Mucosa of descending colon (tissue), 3 donors: ENCODE measurements around the gene LYRM4. TPM values are rescaled to one million over a fixed set of nuclear protein-coding genes. Genes with fewer than 3 reads are reported as not detected.

Experiments
- ATAC-seq: fragments of 200-7000 bp; cut with Tn5 transposase; one replicate; pipeline ENCODE4 v1.9.1; 2020; ENCODE audit warnings: mild to moderate bottlenecking, moderate library complexity
- DNase-seq, 3 donors: peaks; one replicate each; pipeline ENCODE4 v3.0.0-alpha.2; 2020
- H3K36me3 ChIP-seq: fragments of 200-600 bp; one replicate; pipeline ENCODE4 v1.8.0; 2021; ENCODE audit warnings: low read depth, mild to moderate bottlenecking
- H3K4me1 ChIP-seq: fragments of 200-600 bp; one replicate; pipeline ENCODE4 v1.8.0; 2021; ENCODE audit warnings: low read depth, mild to moderate bottlenecking
- H3K4me3 ChIP-seq: fragments of 200-600 bp; one replicate; pipeline ENCODE4 v1.8.0; 2021; ENCODE audit warnings: mild to moderate bottlenecking
- H3K9me3 ChIP-seq: fragments of 200-600 bp; one replicate; pipeline ENCODE4 v1.8.0; 2021; ENCODE audit warnings: mild to moderate bottlenecking
- CTCF ChIP-seq: fragments of 200-600 bp; IDR thresholded peaks from one replicate; pipeline ENCODE4 v1.8.0; 2022; ENCODE audit warnings: antibody characterized with exemption, mild to moderate bottlenecking
- intact Hi-C, 2 donors: fragments of 100-400 bp; cut with DNase I in 1 of 2; cut with micrococcal nuclease in 1 of 2; formaldehyde crosslinking; loops; one replicate each; pipeline versions ENCODE4 v1.11.0 to v1.11.1; 2022; cut with DNase I, micrococcal nuclease
- total RNA-seq, 3 donors: library from RNA; stranded (reverse); fragmentation: NEBNext Ultra II Directional in 2 of 3; extraction: Animal tissue kit (Norgen Biotek cat#: 25700) in 2 of 3; gene quantifications; one replicate each; pipeline versions ENCODE4 v1.2.1 to v1.2.4, GENCODE V29; 2021 to 2023
- donor health status: DM: no; HTN: no; CAD: no; lungs with moderate emphysema.
- donor health status: DM: no; HTN: no; CAD: no.
- donor health status: DM: no; HTN: yes; CAD: no.

LYRM4 gene
- total RNA-seq, 3 donors from 2014 or later = 13.6 to 19.8 (median 13.9) TPM

- DNase-seq (no peak), ATAC-seq (peak; percentile 19)
- TF ChIP-seq CTCF = no peak
- H3K4me1 ChIP-seq = no peaks in the 10 kb centered on the region
- H3K36me3 ChIP-seq = no peaks in the 10 kb centered on the region
- intact Hi-C loops = no loop called here
- H3K9me3 ChIP-seq = no peaks in the 10 kb centered on the region
- H3K4me3 ChIP-seq = no peak overlapping the region
These were observed 45.6 kb downstream of the LYRM4 start for GRCh38 chr6:5215159-5215558.

GRCh38 chr6:5214570-5215052 lies 46.1 kb downstream of the LYRM4 start:
- no peaks in the 10 kb centered on the region for H3K4me1 ChIP-seq
- no peak for TF ChIP-seq CTCF
- no peaks in the 10 kb centered on the region for H3K36me3 ChIP-seq
- intact Hi-C loops = no loop called here
- ATAC-seq (peak; percentile 71), DNase-seq (peak in 2 of 3 donors; percentile 21 to 44)
- H3K4me3 ChIP-seq = no peak overlapping the region
- no peaks in the 10 kb centered on the region for H3K9me3 ChIP-seq

DNA sequence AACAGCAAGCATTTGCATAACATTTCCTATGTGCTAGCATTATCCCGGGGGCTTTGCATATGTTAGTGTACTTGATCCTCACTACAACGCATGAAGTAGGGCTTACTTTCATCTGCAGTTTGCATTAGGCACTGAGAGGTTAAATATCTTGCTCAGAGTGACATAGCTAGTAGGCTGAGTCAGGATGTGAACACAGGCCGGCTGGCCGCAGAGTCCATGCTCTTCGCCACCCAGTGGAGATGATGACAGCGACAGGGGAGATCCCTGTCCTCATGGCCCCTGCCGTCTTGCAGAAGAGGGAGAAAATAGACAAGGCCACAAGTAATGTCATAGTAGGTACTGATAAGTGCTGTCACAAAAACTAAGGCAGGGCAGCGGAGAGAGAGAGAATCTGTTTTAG lies 46.9 kb downstream of the LYRM4 start:
- ATAC-seq (no peak), DNase-seq (no peak)
- Histone ChIP-seq H3K4me1 (no peaks in the 10 kb centered on the region), H3K36me3 (no peaks in the 10 kb centered on the region), H3K4me3 (no peak overlapping the region), H3K9me3 (no peaks in the 10 kb centered on the region)
- no peak for TF ChIP-seq CTCF
- intact Hi-C loops = no loop called here

DNA sequence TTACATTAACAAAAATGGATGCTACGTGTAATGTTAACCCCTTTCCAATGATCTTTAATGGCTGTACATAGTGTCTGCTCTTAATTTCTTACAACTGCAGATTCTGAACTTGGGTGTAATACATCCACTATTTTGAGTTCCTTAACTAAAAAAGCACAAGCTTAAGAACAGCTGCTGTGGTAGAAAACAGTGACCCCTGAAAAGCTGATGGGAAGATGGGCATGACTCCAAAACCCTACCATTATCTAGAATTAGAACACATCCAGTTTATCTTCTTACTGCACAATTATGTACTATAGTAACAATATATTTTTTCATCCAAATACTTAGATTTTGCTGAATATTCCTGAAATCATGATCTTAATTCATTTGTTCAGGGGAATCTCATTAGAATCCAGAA lies 49.3 kb downstream of the LYRM4 start:
- intact Hi-C loops = no loop called here
- no peaks in the 10 kb centered on the region for H3K9me3 ChIP-seq
- DNase-seq (no peak), ATAC-seq (no peak)
- H3K4me3 ChIP-seq = no peak overlapping the region
- no peaks in the 10 kb centered on the region for H3K36me3 ChIP-seq
- no peak for TF ChIP-seq CTCF
- no peaks in the 10 kb centered on the region for H3K4me1 ChIP-seq

DNA sequence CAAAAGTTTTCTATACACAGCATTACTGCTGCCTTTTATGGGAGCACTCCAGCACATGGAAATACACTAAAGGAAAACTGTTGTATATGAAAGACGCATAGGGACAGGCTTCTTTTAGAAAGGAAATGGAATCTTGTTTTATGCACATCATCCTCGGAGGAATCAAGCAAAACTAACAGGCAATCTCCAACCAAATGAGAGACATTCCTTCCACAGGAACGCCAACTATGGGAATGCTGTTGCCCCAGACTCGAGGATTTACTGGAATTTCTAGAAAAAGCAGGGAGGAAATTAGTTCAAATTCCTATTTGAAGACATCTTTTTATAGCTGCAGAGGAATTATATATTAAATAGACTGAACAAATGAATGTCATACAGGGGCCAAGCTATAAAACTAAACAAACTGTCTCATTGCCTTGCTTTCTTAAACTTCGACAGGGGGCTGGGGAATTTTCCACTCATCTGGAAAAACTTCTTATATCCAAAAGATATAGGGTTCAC lies 52.2 kb downstream of the LYRM4 start:
- DNase-seq (no peak), ATAC-seq (no peak)
- no peaks in the 10 kb centered on the region for H3K9me3 ChIP-seq
- no peaks in the 10 kb centered on the region for H3K4me1 ChIP-seq
- intact Hi-C loops = no loop called here
- no peak overlapping the region for H3K4me3 ChIP-seq
- no peaks in the 10 kb centered on the region for H3K36me3 ChIP-seq
- TF ChIP-seq CTCF = no peak

- no peak for DNase-seq
- no peaks in the 10 kb centered on the region for H3K9me3 ChIP-seq
- no peak overlapping the region for H3K4me3 ChIP-seq
- intact Hi-C loops = no loop called here
- H3K36me3 ChIP-seq = no peaks in the 10 kb centered on the region
- no peaks in the 10 kb centered on the region for H3K4me1 ChIP-seq
- ATAC-seq = no peak
- no peak for TF ChIP-seq CTCF
These were observed 52.7 kb downstream of the LYRM4 start for GRCh38 chr6:5208057-5208456.
